Stomach (tissue), 9 donors: Measurements from ENCODE around the gene MARCHF6. TPM values are rescaled to one million over a fixed set of nuclear protein-coding genes. Genes with fewer than 3 reads are reported as not detected.
A peak's percentile ranks its signal among the peaks of the same experiment; 100 is the strongest.

Source experiments
- DNase-seq, 2 donors: peaks; one replicate each; pipeline versions ENCODE4 v3.0.0 to v3.0.0-alpha.2; 2013 to 2019
- H3K27ac ChIP-seq, 5 donors: fragments of 200-600 bp in 4 of 5; sonication (generic) in 4 of 5; one replicate each; pipeline ENCODE4 v1.5.1; 2013 to 2019; ENCODE audit warnings: mild to moderate bottlenecking in 1 of 5, moderate library complexity in 1 of 5
- H3K27me3 ChIP-seq, 3 donors: fragments of 200-600 bp; sonication (generic); one replicate each; pipeline ENCODE4 v1.5.1; 2017 to 2019; ENCODE audit warnings: mixed run types in 1 of 3
- H3K36me3 ChIP-seq, 4 donors: fragments of 200-600 bp; sonication (generic); 1 replicate in 3 of 4; 2 replicates in 1 of 4; pipeline ENCODE4 v1.5.1; 2016 to 2019
- H3K4me1 ChIP-seq, 4 donors: fragments of 200-600 bp; sonication (generic); one replicate each; pipeline ENCODE4 v1.5.1; 2016 to 2019
- H3K4me3 ChIP-seq, 4 donors: fragments of 200-600 bp; sonication (generic) in 3 of 4; one replicate each; pipeline ENCODE4 v1.5.1; 2016 to 2019; ENCODE audit warnings: mild to moderate bottlenecking in 1 of 4
- H3K9me3 ChIP-seq, 4 donors: fragments of 200-600 bp; sonication (generic); one replicate each; pipeline ENCODE4 v1.5.1; 2016 to 2019
- EP300 ChIP-seq: sonication (generic); formaldehyde crosslinking; IDR thresholded peaks from one replicate; pipeline ENCODE4 v1.6.1; 2017; ENCODE audit warnings: antibody characterized with exemption
- POLR2A ChIP-seq, 4 donors: fragments of 450-650 bp; IDR thresholded peaks; one replicate each; pipeline ENCODE4 v1.6.1; 2016; ENCODE audit warnings: antibody characterized with exemption in 4 of 4, control low read depth in 2 of 4, mild to moderate bottlenecking in 1 of 4, moderate library complexity in 1 of 4
- POLR2AphosphoS5 ChIP-seq, 3 donors: sonication (generic); formaldehyde crosslinking; IDR thresholded peaks; one replicate each; pipeline ENCODE4 v1.6.1; 2016; ENCODE audit warnings: antibody characterized with exemption in 3 of 3
- WGBS, 5 donors: extraction: QIAGEN DNeasy Blood & Tissue Kit in 3 of 5; methylation state at CpG; one replicate each; pipeline versions ENCODE4 v1.1.5 to v1.1.7; 2013 to 2018; 5-methylcytosine and 5-hydroxymethylcytosine counted together
- intact Hi-C: fragments of 100-400 bp; cut with DNase I; formaldehyde crosslinking; loops from one replicate; pipeline ENCODE4 v1.15.1; 2023; ENCODE audit warnings: low total_unique reads
- polyA plus RNA-seq, 3 donors: library from polyadenylated mRNA; stranded (reverse); fragments of 200-250 nt; gene quantifications; one replicate each; pipeline ENCODE4 v1.2.3, GENCODE V29; 2013
- total RNA-seq, 5 donors: library from RNA; depleted of rRNA; stranded (reverse); fragments of >200 nt; gene quantifications; one replicate each; pipeline versions ENCODE4 v1.1.0 to v1.2.3, GENCODE V29; 2014 to 2016
- TF ChIP-seq, protein P1 (sequence below), 7 experiments: fragments of 450-650 bp in 4 of 7; fragments of 200-600 bp in 3 of 7; sonication (generic) in 3 of 7; IDR thresholded peaks; one replicate each; pipeline ENCODE4 v1.5.1; 2016 to 2019; ENCODE audit warnings: antibody characterized with exemption in 7 of 7, control low read depth in 2 of 7, mild to moderate bottlenecking in 1 of 7
- donor health status: healthy with polysubstance abuse.
- donor health status: Bipolar disorder and iron deficiency.
- donor health status: healthy.

MARCHF6 gene
- total and polyA plus RNA-seq, 8 donors = 11.8 to 384 (median 83.9) TPM

DNA sequence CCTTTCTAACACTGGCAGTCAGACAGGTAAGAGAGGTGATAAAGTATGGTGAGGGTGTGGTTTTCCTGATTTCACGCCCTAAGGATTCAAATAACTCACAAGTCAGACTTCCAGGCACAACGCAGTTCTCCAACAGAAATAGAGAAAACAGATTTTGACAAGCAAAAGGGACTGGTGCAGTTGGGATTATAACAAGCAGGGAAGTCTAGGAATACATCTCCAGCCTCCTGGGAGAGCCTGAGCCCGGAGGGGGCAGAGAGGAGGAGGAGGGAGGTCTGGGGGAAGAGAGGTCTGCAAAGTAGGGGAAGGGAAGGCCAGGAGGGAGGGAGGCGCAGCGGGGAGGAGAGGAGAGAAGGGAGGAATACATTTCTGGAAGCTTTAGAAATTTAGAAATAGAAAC, 47.4 kb upstream of the MARCHF6 start:
- Histone ChIP-seq H3K4me1 (peaks cover 13 to 71% (median 46%) of the 10 kb centered on the region in 4 donors), H3K27ac (peak overlapping the region; percentile 77 to 89 (median 88)), H3K4me3 (peak overlapping the region in 3 of 4 donors; percentile 62 to 68 (median 62)), H3K27me3 (no peaks in the 10 kb centered on the region), H3K9me3 (no peaks in the 10 kb centered on the region), H3K36me3 (no peaks in the 10 kb centered on the region)
- TF ChIP-seq, protein P1, sequence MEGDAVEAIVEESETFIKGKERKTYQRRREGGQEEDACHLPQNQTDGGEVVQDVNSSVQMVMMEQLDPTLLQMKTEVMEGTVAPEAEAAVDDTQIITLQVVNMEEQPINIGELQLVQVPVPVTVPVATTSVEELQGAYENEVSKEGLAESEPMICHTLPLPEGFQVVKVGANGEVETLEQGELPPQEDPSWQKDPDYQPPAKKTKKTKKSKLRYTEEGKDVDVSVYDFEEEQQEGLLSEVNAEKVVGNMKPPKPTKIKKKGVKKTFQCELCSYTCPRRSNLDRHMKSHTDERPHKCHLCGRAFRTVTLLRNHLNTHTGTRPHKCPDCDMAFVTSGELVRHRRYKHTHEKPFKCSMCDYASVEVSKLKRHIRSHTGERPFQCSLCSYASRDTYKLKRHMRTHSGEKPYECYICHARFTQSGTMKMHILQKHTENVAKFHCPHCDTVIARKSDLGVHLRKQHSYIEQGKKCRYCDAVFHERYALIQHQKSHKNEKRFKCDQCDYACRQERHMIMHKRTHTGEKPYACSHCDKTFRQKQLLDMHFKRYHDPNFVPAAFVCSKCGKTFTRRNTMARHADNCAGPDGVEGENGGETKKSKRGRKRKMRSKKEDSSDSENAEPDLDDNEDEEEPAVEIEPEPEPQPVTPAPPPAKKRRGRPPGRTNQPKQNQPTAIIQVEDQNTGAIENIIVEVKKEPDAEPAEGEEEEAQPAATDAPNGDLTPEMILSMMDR (IDR thresholded peaks at IDR 0.05) = no peak
- TF ChIP-seq POLR2AphosphoS5 (IDR thresholded peaks at IDR 0.05) = peak in 1 of 3 donors; percentile 37
- 41 to 54% (median 49%) methylated on average over 5 of the region's 5 CpGs for WGBS, 5 donors
- DNase-seq = no peak
- intact Hi-C loops = no loop called here

DNA sequence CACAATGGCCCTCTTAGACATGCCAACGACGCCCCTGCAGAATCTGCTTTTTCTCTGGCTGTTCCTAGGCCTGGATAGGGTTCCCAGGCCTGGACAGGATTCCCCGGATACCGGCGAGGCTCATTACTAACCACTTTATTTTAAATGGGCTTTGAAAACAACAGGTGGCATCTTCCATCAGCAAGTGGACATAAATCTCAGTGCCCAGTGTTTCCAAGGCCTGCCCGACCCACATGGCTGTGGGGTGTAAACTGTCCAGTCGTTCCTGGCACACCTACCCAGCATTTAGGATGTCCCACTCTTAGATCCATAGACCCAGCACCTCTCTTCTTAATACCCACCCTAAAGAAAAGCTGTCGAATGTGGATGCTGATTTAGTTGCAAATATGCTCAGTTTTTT, 46.7 kb upstream of the MARCHF6 start:
- Histone ChIP-seq H3K36me3 (no peaks in the 10 kb centered on the region), H3K27ac (peak overlapping the region in 4 of 5 donors; percentile 77 to 89 (median 82)), H3K9me3 (no peaks in the 10 kb centered on the region), H3K4me1 (peaks cover 13 to 70% (median 46%) of the 10 kb centered on the region in 4 donors), H3K4me3 (peak overlapping the region; percentile 58 to 68 (median 62)), H3K27me3 (no peaks in the 10 kb centered on the region)
- DNase-seq = no peak
- 51 to 70% (median 66%) methylated on average over 8 of the region's 8 CpGs for WGBS, 5 donors
- TF ChIP-seq, protein P1 (IDR thresholded peaks at IDR 0.05) = no peak
- no peak for TF ChIP-seq EP300
- TF ChIP-seq POLR2AphosphoS5 (IDR thresholded peaks at IDR 0.05) = no peak
- TF ChIP-seq POLR2A (IDR thresholded peaks at IDR 0.05) = no peak
- intact Hi-C loops = no loop called here

DNA sequence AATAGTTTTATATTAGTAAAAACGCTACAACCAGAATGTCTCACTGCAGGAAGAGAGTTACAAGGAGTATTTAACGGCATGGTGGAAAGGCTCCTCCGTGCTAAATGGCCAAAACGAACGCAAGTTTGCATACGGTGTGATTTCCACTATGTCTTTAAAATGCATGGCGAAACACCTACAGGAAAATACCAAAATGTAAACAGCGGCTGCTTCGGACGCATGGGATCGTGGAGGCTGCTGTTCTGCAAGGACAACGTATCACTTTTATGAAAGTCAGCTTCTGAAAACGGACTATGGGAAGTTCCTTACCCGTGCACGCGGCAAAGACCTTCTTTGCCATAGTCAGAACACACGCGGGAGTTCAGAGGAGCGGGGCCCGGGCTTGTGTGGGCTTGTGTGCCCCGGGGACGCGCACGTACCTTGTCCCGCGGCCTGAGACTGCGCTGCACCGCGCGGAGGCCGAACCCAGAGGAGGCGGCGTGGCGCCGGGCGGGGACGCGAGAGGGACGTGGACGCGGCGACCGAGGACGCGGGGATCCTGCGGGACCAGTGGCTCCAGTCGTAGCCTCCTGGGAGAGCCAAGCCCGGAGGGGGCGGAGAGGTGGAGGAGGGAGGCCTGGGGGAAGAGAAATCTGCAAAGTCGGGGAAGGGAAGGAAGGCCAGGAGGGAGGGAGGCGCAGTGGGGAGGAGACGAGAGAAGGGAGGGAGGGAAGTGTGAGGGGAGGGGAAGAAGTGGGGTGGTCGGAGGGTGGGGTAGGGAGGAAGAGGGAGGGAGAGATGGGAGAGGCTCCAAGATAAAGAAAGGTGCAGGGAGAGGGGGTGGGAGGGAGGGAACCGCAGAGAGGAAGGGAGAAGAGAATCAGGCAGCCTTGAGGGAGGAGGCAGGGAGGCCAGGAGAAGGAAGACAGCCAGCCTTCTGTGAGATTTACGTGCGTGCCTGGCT, 46.0 kb upstream of the MARCHF6 start, which contains the start of gene CMBL:
Gene CMBL, minus strand, starts transcription at position 697 of the 943 bp plus-strand sequence. CDS start 17,140 bp downstream, outside the sequence.
- WGBS, 5 donors = 4 to 10% (median 8%) methylated on average over 34 to 56 of the region's 56 CpGs
- H3K4me3 ChIP-seq = peak within 1 kb of the TSS; percentile 58 to 68 (median 62)
- intact Hi-C loops = no loop called here
- TF ChIP-seq POLR2A (IDR thresholded peaks at IDR 0.05) (no peak), EP300 (no peak), POLR2AphosphoS5 (IDR thresholded peaks at IDR 0.05) (no peak)
- TF ChIP-seq, protein P1 (IDR thresholded peaks at IDR 0.05) = no peak
- H3K9me3 ChIP-seq = no peaks in the 10 kb centered on the region
- peak within 1 kb of the TSS; percentile 77 to 90 (median 88) for H3K27ac ChIP-seq
- peaks cover 13 to 64% (median 43%) of the 10 kb centered on the region in 4 donors for H3K4me1 ChIP-seq
- H3K27me3 ChIP-seq = no peaks in the 10 kb centered on the region
- H3K36me3 ChIP-seq = no peaks in the 10 kb centered on the region
- peak in 1 of 2 donors; percentile 84 for DNase-seq

DNA sequence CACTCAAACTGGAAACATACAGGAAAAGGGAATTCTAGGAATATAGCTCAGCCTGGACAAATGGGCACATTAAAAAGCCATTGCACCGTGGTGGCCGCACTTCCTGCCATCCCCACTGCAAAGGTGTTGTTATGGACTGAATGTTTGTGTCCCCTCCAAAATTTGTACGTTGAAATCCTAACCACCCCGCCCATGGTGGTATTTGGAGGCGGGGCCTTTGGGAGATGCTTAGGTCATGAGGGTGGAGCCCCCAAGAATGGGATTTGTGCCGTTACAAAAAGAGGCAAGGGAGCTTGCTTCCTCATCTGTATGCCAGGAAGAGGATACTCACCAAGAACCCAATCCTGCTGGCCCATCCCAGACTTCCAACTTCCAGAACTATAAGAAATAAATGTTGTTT, 44.7 kb upstream of the MARCHF6 start:
- Histone ChIP-seq H3K36me3 (no peaks in the 10 kb centered on the region), H3K27ac (no peak overlapping the region), H3K4me1 (peaks cover 7 to 52% (median 32%) of the 10 kb centered on the region in 4 donors), H3K27me3 (no peaks in the 10 kb centered on the region), H3K9me3 (no peaks in the 10 kb centered on the region), H3K4me3 (no peak overlapping the region)
- intact Hi-C loops = no loop called here
- WGBS, 5 donors = 81 to 88% (median 85%) methylated on average over 5 to 6 of the region's 6 CpGs
- TF ChIP-seq, protein P1 (IDR thresholded peaks at IDR 0.05) = no peak
- TF ChIP-seq POLR2AphosphoS5 (IDR thresholded peaks at IDR 0.05) (no peak), POLR2A (IDR thresholded peaks at IDR 0.05) (no peak), EP300 (no peak)
- no peak for DNase-seq
